ENCODE measurements around the gene DELE1.

DELE1 gene

DNA sequence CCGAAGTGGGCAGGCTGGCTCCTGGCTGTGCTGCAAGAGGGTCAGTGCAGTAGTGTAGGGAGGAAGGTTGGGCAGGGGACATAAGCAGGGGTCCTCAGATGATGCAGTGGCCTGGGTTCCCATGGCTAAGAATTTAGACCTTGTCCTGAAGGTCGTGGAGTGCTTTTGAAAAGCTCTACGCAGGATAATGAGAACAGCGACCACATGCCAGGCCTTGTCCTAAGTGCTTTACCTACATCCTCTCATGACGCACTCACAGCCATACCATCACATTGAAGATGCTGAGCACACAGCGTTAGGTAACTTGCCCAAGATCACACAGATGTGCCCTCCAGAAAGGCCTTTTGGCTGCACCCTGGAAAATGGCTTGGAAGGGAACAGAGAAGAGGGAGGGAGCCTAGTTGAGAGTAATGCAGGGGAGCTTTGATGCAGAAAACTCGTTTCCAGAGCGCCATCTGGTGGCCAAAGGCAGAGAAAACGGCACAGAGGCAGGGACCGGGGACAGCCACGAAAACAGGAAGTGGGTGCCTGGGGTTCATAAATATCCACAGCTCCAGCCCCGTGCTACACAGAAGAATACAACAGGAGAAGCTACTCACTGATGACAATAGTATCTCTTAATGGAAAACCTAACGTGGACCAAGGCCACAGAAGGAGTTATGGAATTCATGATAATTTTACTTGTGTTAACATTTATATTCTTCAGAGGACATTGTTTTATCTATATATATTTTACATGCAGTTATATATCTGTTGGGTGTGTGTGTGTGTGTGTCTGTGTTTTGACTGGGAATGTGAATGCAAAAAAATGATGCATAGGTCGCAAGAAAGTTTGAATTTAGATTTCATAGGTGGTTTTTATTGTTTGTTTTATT is 37.0 kb downstream of the DELE1 start:
- DNase-seq = peak; percentile 92 to 96

- no peak for DNase-seq
These were observed 37.8 kb downstream of the DELE1 start for GRCh38 chr5:141961466-141961865.

- no peak for DNase-seq
These were observed 40.0 kb downstream of the DELE1 start for GRCh38 chr5:141963701-141964100.

GRCh38 chr5:141965071-141965470 is 41.4 kb downstream of the DELE1 start:
- DNase-seq = no peak

DNA sequence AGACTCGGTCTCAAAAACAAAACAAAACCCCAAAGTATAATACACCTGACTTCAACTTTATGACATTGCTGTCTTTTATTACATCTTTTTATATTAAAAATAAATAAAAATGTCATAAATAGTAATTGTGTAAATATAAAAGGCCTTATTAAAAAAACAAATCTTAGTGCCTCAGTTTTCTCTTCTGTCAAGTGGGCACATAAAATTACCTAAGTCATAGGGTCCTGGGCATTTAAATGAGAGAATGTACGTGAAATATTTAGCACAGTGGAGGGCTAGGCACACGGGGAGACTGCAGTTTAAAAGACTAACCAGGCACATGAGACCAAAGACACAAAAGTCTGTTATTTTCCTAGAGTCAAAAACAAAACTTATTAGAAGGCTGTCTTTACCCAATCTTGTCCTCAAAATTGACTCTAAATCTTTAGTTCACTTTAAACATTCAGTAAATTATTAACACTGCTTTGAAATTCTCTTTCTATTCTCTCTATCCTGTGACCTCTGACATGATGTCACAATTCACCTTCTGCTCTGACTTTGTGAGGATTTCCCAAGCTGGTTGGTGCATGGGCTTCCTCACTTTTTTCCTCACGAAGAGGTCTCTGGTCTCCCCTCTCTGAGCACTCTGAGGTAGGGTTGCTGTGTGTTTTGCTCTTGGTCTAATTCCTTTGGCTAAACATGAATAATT is 42.7 kb downstream of the DELE1 start:
- no peak for DNase-seq

GRCh38 chr5:141966963-141967333 is 43.3 kb downstream of the DELE1 start:
- DNase-seq = no peak

- DNase-seq = peak; percentile 91 to 94
These were observed 45.4 kb downstream of the DELE1 start, which contains the start of gene RNF14 for GRCh38 chr5:141968914-141969608. TSS of gene RNF14 (plus strand) at chr5:141969105. CDS start at chr5:141973589, 4,484 bp downstream.

DNA sequence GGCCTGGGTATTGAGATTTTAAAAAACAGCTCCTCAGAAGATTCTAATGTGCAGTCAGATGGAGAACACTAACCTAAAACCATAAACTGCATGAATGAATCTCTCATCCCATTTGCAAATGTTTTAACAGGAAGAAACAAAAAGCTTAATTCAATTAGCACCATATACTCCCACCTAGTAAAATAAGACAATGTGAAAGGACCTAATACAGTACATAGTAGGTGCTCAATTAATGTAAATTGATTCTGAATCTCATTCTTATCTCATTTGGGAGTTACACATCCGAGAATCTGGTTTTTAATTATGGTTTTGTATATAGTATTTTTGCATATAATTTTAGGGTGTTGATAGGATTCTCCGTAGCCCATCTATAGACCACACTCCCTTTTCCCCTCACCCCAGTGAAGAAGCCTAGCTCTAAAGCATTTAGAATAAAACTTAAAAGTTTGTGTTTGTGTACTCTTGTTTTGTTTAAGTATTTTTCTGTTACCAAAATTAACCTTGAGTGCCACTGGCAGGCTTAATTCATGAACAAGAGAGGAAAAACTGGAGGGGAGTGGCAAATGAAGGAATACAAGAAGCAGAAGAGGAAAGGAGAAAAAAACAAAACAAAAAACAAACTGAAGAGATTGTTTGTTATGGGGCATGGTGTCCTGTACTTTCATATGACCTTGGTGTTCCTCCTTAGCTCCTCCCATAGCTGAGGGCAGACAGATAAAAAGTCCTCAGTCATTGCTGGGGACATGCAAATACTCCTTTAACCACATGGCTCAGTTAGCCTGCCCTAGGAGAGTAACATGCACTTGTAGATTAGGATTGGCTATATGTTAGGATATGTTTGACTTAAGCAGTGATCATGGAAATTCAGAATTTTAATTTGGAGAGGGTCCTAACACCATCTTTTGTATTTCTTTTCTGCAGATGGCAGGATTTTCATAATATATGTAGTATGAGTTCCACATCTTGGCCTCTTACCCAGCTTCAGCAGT is 46.4 kb downstream of the DELE1 start:
- no peak for DNase-seq

GRCh38 chr5:141973871-141974595 is 50.4 kb downstream of the DELE1 start:
- DNase-seq = no peak

- DNase-seq = no peak
These were observed 52.5 kb downstream of the DELE1 start for GRCh38 chr5:141976176-141976575.

DNA sequence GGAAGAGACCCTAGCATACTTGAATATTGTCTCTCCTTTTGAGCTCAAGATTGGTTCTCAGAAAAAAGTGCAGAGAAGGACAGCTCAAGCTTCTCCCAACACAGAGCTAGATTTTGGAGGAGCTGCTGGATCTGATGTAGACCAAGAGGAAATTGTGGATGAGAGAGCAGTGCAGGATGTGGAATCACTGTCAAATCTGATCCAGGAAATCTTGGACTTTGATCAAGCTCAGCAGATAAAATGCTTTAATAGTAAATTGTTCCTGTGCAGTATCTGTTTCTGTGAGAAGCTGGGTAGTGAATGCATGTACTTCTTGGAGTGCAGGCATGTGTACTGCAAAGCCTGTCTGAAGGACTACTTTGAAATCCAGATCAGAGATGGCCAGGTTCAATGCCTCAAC is 54.7 kb downstream of the DELE1 start:
- DNase-seq = no peak

- no peak for DNase-seq
These were observed 59.0 kb downstream of the DELE1 start for GRCh38 chr5:141982626-141983025.

- DNase-seq = no peak
These were observed 62.4 kb downstream of the DELE1 start for GRCh38 chr5:141986072-141986471.

DNA sequence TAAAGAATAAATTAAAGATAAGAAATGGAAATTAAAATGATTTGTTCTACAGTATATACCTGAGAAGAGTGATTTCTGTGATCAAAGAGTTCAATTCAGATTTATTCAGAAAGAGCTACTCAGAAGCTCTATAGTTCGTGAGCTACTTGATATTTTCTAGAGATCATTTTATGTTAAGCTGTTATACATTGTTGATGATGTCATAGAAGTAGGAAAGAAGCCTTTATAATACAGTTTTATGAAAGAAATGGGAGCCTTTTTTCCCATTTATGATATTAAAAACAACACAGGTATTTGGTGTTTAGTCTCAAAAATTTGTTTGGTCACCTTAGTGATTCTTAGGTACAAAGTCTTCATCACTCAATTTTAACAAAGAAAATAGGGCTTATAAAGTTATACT is 66.0 kb downstream of the DELE1 start:
- DNase-seq = no peak
